HT1080 (cell line): Measurements from ENCODE around the gene ANGPTL1. TPM values are rescaled to one million over a fixed set of nuclear protein-coding genes. Genes with fewer than 3 reads are reported as not detected.

Experiments used
- DNase-seq: peaks from one replicate; pipeline ENCODE4 v3.0.0-alpha.2; 2015; ENCODE audit warnings: low read depth
- polyA plus RNA-seq, 2 experiments: library from polyadenylated mRNA; depleted of rRNA; stranded (reverse); fragments of >200 nt; gene quantifications; 2 replicates each; pipeline ENCODE4 v1.2.3, GENCODE V29; 2015
- total RNA-seq: library from RNA; depleted of rRNA; stranded (reverse); fragments of >200 nt; shearing (Covaris generic); gene quantifications from 2 replicates; pipeline ENCODE4 v1.2.3, GENCODE V29; 2014; rRNA removed

ANGPTL1 gene
- total RNA-seq: not detected in 2 replicates
- polyA plus RNA-seq (2015; cell fraction: cytosol; rRNA removed): not detected in 2 replicates
- not detected in 2 replicates for polyA plus RNA-seq (2015; cell fraction: nucleus; rRNA removed)

DNA sequence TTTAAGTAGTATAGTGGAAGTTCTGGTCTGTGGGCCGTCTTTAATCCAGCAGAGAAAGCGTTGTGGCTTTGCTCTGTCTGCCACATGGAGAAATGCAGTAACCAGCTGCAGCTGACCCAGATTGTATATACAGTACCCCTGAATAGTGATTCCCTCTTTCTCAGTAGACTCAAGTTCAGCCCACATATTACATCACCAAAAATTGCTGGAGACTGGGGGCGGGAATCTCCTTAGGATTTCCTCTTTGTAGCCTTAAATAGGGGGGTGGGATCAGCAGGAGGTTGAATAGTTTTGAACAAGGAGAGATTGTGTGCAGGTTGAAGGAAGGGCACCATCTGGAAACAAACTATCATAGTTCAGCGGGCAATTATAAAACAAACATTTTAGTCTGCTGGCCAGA lies at the start of gene ANGPTL1:
Gene ANGPTL1 (minus strand): TSS at position 134 of the 400 bp plus-strand sequence. CDS start 5,301 bp downstream, outside the sequence.
- no peak for DNase-seq

- DNase-seq: no peak
Measured at GRCh38 chr1:178919581-178919980, 48.7 kb upstream of the ANGPTL1 start.

- DNase-seq: no peak
Measured at GRCh38 chr1:178918955-178919354, 48.1 kb upstream of the ANGPTL1 start.

GRCh38 chr1:178918308-178918707 lies 47.4 kb upstream of the ANGPTL1 start:
- DNase-seq: no peak

- no peak for DNase-seq
Measured at GRCh38 chr1:178916448-178917174, 45.7 kb upstream of the ANGPTL1 start.

- DNase-seq: no peak
Measured at GRCh38 chr1:178912597-178912996, 41.7 kb upstream of the ANGPTL1 start.

GRCh38 chr1:178910023-178910422 lies 39.1 kb upstream of the ANGPTL1 start:
- no peak for DNase-seq

GRCh38 chr1:178908358-178908757 lies 37.5 kb upstream of the ANGPTL1 start:
- DNase-seq: no peak

DNA sequence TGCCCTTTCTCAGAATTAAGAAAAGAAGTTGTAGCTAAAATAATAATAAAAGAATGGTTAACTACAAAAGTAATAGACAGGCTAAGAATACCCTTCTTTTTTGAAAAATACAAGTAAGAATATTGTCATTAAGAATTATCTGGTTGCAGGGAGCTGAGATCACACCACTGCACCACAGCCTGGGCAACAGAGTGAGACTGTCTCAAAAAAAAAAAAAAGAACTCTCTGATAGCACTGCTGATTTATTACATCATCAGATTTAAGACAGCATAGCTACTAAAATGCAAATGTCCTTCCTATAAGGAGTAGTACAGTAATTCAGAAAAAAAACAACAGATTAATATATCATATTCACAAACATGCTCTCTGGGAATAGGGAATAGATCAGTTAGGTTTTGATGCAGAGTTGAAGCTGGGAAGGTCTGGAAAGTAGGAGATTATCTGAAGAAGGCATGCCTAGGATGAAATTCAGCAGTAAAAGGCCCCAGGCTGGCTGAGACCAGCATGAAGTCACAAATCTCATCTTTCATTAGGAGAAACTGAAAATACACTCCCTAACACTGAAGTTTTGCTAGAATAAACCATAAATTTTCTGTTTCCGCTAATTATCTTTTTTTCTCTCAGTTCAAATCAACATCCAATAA lies 30.7 kb upstream of the ANGPTL1 start:
- DNase-seq: no peak

DNA sequence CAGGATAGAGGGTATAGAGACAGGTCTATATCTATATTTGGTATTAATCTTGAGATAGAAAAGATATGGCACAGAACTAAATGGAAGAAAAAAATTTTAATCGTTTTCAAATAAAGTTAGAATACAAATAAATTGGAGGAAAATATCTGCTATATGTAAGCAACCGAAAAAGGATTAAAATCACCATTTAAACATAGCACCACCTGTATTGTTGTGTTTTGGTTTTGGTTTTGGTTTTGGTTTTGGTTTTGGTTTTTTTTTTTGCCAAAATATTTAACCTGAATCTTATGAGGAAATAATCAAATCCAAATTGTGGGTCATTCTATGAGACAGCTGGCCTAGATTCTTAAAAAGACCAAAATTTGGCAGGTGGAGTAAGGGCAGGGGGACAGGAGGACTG lies 28.5 kb upstream of the ANGPTL1 start:
- DNase-seq: no peak

- DNase-seq: no peak
Measured at GRCh38 chr1:178898401-178898800, 27.5 kb upstream of the ANGPTL1 start.

DNA sequence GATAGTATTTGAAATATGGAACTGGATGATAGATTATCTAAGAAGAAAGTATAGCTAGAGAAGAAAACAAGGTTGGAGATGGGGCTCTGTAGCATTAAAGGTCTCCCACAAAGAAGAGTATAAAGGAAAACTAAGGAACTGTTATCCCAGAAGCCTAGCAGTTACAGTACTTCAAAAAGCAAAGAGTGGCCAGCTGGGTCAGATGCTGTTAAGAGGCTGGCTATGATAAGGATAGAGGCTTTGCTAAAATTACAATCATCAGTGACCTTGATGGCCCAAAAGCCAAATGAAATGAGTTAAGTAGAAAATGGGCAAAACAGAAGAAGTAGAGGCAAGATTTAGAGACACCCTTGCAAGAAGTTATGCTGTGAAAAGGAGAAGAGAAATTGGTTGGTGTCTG lies 25.1 kb upstream of the ANGPTL1 start:
- no peak for DNase-seq

DNA sequence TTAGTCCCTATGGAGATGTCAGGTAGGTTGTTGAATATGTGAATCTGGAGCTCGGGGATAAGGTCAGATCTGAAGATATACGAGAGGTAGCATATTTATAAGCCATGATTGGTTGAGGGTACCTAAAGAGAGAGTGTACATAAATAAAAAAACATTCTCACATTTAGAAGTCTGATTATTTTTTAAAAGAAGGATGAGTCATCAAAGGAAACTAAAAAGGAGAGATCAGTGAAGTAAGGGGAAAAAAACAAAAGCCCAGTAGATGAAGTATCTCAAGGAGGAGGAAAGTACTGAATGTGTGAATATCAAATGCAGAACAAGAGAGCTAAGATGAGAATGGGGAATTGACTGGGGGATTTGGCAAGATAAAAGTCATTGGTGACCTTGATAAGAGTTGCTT lies 15.7 kb upstream of the ANGPTL1 start:
- no peak for DNase-seq

- no peak for DNase-seq
Measured at GRCh38 chr1:178885869-178886268, 15.0 kb upstream of the ANGPTL1 start.

DNA sequence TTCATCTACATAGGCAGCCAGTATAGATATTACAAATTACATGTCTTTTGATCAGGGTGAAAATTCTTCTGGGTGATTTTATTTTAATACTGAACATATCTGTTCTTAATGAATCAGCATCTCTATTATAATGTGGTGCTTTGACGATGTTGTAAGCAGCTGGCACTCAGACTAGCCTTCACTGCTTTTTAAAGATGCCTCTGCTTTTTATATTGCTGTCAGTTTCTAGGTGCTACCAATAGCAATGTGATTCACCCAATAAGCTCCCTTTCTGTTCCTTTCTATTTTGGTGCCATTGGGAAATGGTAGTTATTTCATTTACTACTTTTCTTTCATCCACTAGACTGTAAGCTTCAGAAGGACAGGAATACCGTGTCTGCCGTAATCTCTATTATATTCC lies 11.1 kb upstream of the ANGPTL1 start:
- no peak for DNase-seq

DNA sequence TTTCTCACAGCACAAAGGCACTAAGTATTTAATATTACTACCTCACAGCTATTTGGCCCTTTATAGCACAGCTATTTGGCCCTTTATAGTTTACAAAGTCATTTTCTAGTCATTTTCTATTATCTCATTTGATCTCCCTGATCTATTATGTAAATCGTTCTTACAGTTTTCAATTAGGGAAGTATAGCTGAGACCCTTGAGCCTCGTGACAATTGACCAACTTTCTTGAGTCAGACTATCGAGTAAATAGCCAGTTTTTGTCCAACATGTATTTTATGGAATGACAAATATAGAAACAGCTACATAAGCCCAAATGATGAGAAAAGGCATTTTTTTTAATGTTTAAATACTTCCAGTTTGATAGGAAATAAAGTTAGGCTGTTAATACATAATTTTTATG lies 7.0 kb upstream of the ANGPTL1 start:
- no peak for DNase-seq

- DNase-seq: no peak
Measured at GRCh38 chr1:178875936-178876335, 5.1 kb upstream of the ANGPTL1 start.

DNA sequence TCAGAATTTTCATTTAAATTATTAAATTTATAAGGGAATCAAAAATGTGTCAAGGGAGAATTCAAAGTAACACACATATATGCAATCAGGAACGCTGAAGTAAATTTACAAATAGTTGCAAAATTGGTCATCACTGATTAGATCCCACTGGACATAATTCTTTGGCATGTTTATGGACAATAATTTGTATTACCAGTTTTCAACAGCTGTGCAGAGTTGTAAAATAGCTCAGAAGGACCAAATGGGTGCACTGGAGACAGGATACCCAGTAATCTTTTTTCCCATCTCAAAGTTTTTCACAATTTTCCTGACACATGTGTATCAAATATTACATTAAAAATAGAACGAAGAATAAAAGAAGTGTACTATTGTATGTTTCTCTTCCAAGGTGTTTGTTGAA lies 4.1 kb upstream of the ANGPTL1 start:
- DNase-seq: no peak

DNA sequence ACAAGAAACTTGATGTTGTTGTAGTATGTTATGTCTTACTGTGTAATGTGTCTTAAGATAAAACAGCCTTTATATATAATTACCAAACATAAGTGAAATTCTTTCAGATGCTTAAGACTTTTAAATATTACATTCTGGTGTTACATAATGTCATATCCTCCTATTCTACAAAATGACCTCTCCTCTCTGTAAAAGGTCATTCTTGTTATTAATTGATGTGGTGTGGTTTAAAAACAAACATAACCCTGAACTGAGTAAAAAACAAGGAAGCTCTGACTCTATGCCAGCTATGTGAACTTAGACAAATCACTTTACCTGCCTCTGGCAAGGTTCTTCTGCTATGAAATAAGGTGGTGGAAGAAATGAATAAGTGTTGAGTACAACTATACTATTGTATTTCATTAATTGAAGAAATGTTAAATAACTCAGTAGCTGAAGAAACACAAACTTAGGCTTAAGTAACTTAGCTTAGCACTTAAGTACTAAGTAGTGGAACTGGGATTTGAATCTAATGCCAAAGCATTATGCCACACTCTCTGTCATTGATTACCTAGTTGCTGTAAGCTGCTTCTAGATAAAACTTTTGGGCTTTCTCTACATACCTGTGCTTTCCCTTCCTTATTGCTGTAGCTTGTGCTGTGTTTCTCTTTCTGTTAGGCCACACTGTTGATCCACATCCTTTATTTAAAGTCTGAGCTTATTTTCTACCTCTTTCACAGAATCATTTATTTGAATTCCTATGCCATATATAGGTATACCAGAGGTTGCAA lies 859 bp upstream of the ANGPTL1 start:
- no peak for DNase-seq

DNA sequence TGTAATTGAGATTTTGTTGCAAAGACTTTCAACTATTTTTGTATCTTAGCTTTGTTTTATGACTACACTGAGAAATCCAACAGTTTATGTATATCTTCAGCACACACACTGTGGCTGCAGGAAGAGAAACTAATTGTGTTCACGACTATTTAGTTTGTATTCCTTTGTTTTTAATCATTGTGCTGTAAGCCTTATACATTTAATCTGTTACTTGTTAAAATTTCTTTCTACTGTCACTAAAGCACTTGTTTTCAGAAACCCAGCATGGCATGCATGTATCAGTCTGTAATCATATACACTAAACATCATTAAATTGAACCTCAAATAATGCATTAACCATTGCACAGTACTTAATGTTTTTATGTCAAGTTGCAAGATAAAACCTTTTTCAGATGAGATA lies 656 bp downstream of the ANGPTL1 start:
- no peak for DNase-seq

DNA sequence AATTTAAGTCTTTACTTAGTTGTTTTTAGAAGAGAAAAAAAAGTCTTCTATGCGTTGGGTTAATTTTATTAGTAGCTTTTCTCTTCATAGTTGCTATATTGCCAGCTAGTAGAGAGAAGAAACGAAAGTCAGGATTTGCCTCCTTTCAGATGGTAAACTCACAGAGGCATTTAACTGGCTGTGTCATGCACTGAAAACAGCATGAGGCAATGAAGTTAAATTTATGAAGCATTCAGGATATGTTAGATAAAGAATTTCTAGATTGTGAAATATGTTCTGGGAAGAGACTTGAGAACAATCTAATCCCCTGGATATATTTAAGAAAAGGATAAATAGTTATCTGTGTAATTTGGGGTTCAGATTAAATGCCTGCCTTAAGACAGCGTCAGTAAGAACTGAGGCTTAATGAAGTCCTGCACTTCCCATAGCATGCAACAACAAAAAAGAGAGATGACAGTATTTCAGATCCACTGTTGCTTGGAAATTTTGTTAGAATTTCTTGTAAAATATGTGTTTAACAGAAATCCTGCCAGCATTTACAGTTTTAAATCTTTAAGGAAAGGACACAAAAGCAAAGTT lies 1.7 kb downstream of the ANGPTL1 start:
- no peak for DNase-seq

- DNase-seq: no peak
Measured at GRCh38 chr1:178868706-178869105, 2.2 kb downstream of the ANGPTL1 start.
